Mucosa of rectum (tissue), 2 donors: ENCODE data around the gene TPSG1.
"Not testable (repeated sequence)": the region's sequence is repeated elsewhere in the genome, so short reads cannot be mapped to it uniquely, and the experiment has no call there.

Experiments
- H3K27ac ChIP-seq, 2 donors: one replicate each; pipeline ENCODE4 v1.7.0; 2013; ENCODE audit warnings: inconsistent platforms in 2 of 2, low read depth in 2 of 2, low read length in 2 of 2
- H3K27me3 ChIP-seq, 2 donors: one replicate each; pipeline ENCODE4 v1.7.0; 2013; ENCODE audit warnings: low read length in 2 of 2; ENCODE audit not compliant: control insufficient read depth in 2 of 2, insufficient read depth in 2 of 2
- H3K36me3 ChIP-seq, 2 donors: one replicate each; pipeline ENCODE4 v1.7.0; 2013; ENCODE audit warnings: low read length in 2 of 2; ENCODE audit not compliant: control insufficient read depth in 2 of 2, insufficient read depth in 2 of 2
- H3K4me1 ChIP-seq, 2 donors: one replicate each; pipeline ENCODE4 v1.7.0; 2013; ENCODE audit warnings: low read length in 2 of 2, mild to moderate bottlenecking in 1 of 2; ENCODE audit not compliant: control insufficient read depth in 2 of 2, insufficient read depth in 2 of 2
- H3K4me3 ChIP-seq, 2 donors: one replicate each; pipeline ENCODE4 v1.7.0; 2013; ENCODE audit warnings: low read length in 2 of 2
- H3K9ac ChIP-seq, 2 donors: one replicate each; pipeline ENCODE4 v1.7.0; 2013; ENCODE audit warnings: low read length in 2 of 2, low read depth in 1 of 2, mild to moderate bottlenecking in 1 of 2
- H3K9me3 ChIP-seq, 2 donors: one replicate each; pipeline ENCODE4 v1.7.0; 2013; ENCODE audit warnings: low read length in 2 of 2; ENCODE audit not compliant: control insufficient read depth in 2 of 2
- donor health status: healthy.
- donor health status: Normal muscosa, but diverticular disease.

TPSG1 gene

GRCh38 chr16:1256874-1257322 lies 31.8 kb upstream of the TPSG1 start:
- H3K4me1 ChIP-seq = no peaks in the 10 kb centered on the region
- H3K27me3 ChIP-seq = peaks cover 9 to 17% of the 10 kb centered on the region in 2 donors
- H3K36me3 ChIP-seq = no peaks in the 10 kb centered on the region
- H3K9me3 ChIP-seq = no peaks in the 10 kb centered on the region
- H3K27ac ChIP-seq = no peak overlapping the region
- no peak overlapping the region for H3K4me3 ChIP-seq
- no peak overlapping the region for H3K9ac ChIP-seq

- not testable (repeated sequence) for H3K36me3 ChIP-seq, H3K9me3 ChIP-seq, H3K9ac ChIP-seq, H3K4me3 ChIP-seq, H3K4me1 ChIP-seq, H3K27ac ChIP-seq
- H3K27me3 ChIP-seq = peaks cover 5 to 17% of the 10 kb centered on the region in 2 donors
Observed at GRCh38 chr16:1256296-1256873, 31.3 kb upstream of the TPSG1 start.

GRCh38 chr16:1255276-1256122 lies 30.4 kb upstream of the TPSG1 start, which contains the start of gene TPSD1:
TSS of gene TPSD1 (plus strand) at chr16:1256069. CDS start at chr16:1256281, 212 bp downstream.
- not testable (repeated sequence) for H3K27ac ChIP-seq, H3K9me3 ChIP-seq, H3K9ac ChIP-seq, H3K36me3 ChIP-seq, H3K4me1 ChIP-seq, H3K4me3 ChIP-seq
- H3K27me3 ChIP-seq = peaks cover 5 to 13% of the 10 kb centered on the region in 2 donors

- H3K4me1 ChIP-seq, H3K9ac ChIP-seq, H3K9me3 ChIP-seq, H3K27me3 ChIP-seq, H3K36me3 ChIP-seq, H3K27ac ChIP-seq, H3K4me3 ChIP-seq: not testable (repeated sequence)
Observed at GRCh38 chr16:1254821-1255220, 29.8 kb upstream of the TPSG1 start.

- not testable (repeated sequence) for H3K36me3 ChIP-seq, H3K27me3 ChIP-seq, H3K9me3 ChIP-seq, H3K4me3 ChIP-seq, H3K27ac ChIP-seq, H3K9ac ChIP-seq, H3K4me1 ChIP-seq
Observed at GRCh38 chr16:1253701-1254364, 28.8 kb upstream of the TPSG1 start.

- H3K36me3 ChIP-seq, H3K4me3 ChIP-seq, H3K27ac ChIP-seq, H3K9ac ChIP-seq, H3K27me3 ChIP-seq, H3K9me3 ChIP-seq, H3K4me1 ChIP-seq: not testable (repeated sequence)
Observed at GRCh38 chr16:1249031-1249755, 24.1 kb upstream of the TPSG1 start.

- H3K9me3 ChIP-seq, H3K4me1 ChIP-seq, H3K4me3 ChIP-seq, H3K36me3 ChIP-seq, H3K27ac ChIP-seq, H3K27me3 ChIP-seq, H3K9ac ChIP-seq: not testable (repeated sequence)
Observed at GRCh38 chr16:1247903-1248537, 23.0 kb upstream of the TPSG1 start.

GRCh38 chr16:1245452-1246020 lies 20.5 kb upstream of the TPSG1 start:
- H3K9ac ChIP-seq = no peak overlapping the region
- no peaks in the 10 kb centered on the region for H3K36me3 ChIP-seq
- H3K4me3 ChIP-seq = no peak overlapping the region
- no peaks in the 10 kb centered on the region for H3K9me3 ChIP-seq
- no peaks in the 10 kb centered on the region for H3K4me1 ChIP-seq
- peaks cover 2 to 6% of the 10 kb centered on the region in 2 donors for H3K27me3 ChIP-seq
- no peak overlapping the region for H3K27ac ChIP-seq

GRCh38 chr16:1244881-1245280 lies 19.8 kb upstream of the TPSG1 start:
- Histone ChIP-seq H3K27me3 (peaks cover 2 to 6% of the 10 kb centered on the region in 2 donors), H3K36me3 (no peaks in the 10 kb centered on the region), H3K4me1 (no peaks in the 10 kb centered on the region), H3K9me3 (no peaks in the 10 kb centered on the region), H3K4me3 (no peak overlapping the region), H3K9ac (no peak overlapping the region), H3K27ac (no peak overlapping the region)
